Heart left ventricle (tissue), 16 donors: ENCODE results near the gene LCN10. TPM values are rescaled to one million over a fixed set of nuclear protein-coding genes. Genes with fewer than 3 reads are reported as not detected.

Experiments used
- ATAC-seq, 4 donors: fragments of 200-7000 bp; cut with Tn5 transposase; one replicate each; pipeline ENCODE4 v1.9.1; 2020 to 2022; ENCODE audit warnings: moderate library complexity in 4 of 4, mild to moderate bottlenecking in 3 of 4, moderate number of reproducible peaks in 1 of 4
- DNase-seq, 5 donors: peaks; one replicate each; pipeline ENCODE4 v3.0.0-alpha.2; 2020
- H3K27ac ChIP-seq, 12 donors: fragments of 200-600 bp; sonication (generic) in 4 of 12; one replicate each; pipeline versions ENCODE4 v1.5.0 to v1.8.0; 2016 to 2022; ENCODE audit warnings: mild to moderate bottlenecking in 2 of 12
- H3K27me3 ChIP-seq, 9 donors: fragments of 200-600 bp; sonication (generic) in 2 of 9; one replicate each; pipeline versions ENCODE4 v1.5.1 to v1.8.0; 2016 to 2022; ENCODE audit warnings: mild to moderate bottlenecking in 3 of 9
- H3K36me3 ChIP-seq, 9 donors: fragments of 200-600 bp; sonication (generic) in 2 of 9; one replicate each; pipeline versions ENCODE4 v1.5.0 to v1.8.0; 2018 to 2022; ENCODE audit warnings: mild to moderate bottlenecking in 2 of 9
- H3K4me1 ChIP-seq, 12 donors: fragments of 200-600 bp; sonication (generic) in 4 of 12; one replicate each; pipeline versions ENCODE4 v1.5.0 to v1.8.0; 2016 to 2022; ENCODE audit warnings: mild to moderate bottlenecking in 3 of 12
- H3K4me3 ChIP-seq, 12 donors: fragments of 200-600 bp; sonication (generic) in 4 of 12; one replicate each; pipeline versions ENCODE4 v1.5.0 to v1.8.0; 2017 to 2022; ENCODE audit warnings: mild to moderate bottlenecking in 9 of 12, moderate library complexity in 4 of 12
- H3K9me3 ChIP-seq, 12 donors: fragments of 200-600 bp; sonication (generic) in 4 of 12; one replicate each; pipeline versions ENCODE4 v1.5.0 to v1.8.0; 2016 to 2022; ENCODE audit warnings: mild to moderate bottlenecking in 1 of 12
- POLR2A ChIP-seq, 2 donors: fragments of 450-650 bp; IDR thresholded peaks; one replicate each; pipeline ENCODE4 v1.6.1; 2017; ENCODE audit warnings: antibody characterized with exemption in 2 of 2, mild to moderate bottlenecking in 2 of 2, moderate library complexity in 2 of 2
- WGBS, 4 donors: extraction: QIAGEN DNeasy Blood & Tissue Kit in 2 of 4; methylation state at CpG; one replicate each; pipeline versions ENCODE4 v1.1.5 to v1.1.7; 2013 to 2018; 5-methylcytosine and 5-hydroxymethylcytosine counted together
- intact Hi-C, 10 donors: fragments of 100-400 bp; cut with DNase I; formaldehyde crosslinking; loops; one replicate each; pipeline versions ENCODE4 v1.11.1 to v1.14.2; 2022
- microRNA-seq, 4 donors: library from miRNA; unstranded; fragments of <30 nt; microRNA quantifications; one replicate each; pipeline versions ENCODE4 to v1.2.0, GENCODE V29; 2017 to 2020
- polyA plus RNA-seq, 2 donors: library from polyadenylated mRNA; stranded (reverse); fragments of 200-250 nt; gene quantifications; one replicate each; pipeline ENCODE4 v1.2.3, GENCODE V29; 2013
- total RNA-seq, 9 donors: library from RNA; depleted of rRNA in 2 of 9; stranded (reverse); fragments of >200 nt in 2 of 9; fragmentation: NEBNext Ultra II Directional in 3 of 9; extraction: Animal tissue kit (Norgen Biotek cat#: 25700) in 3 of 9; gene quantifications; one replicate each; pipeline versions ENCODE4 v1.1.0 to v1.2.4, GENCODE V29; 2016 to 2023
- TF ChIP-seq, protein P1 (sequence below), 12 donors: fragments of 200-600 bp; sonication (generic) in 4 of 12; IDR thresholded peaks; one replicate each; pipeline versions ENCODE4 v1.5.0 to v1.8.0; 2018 to 2022; ENCODE audit warnings: antibody characterized with exemption in 12 of 12, mild to moderate bottlenecking in 5 of 12
- donor health status: ischemic (EF 13 %, LVEDD 7.1; RV severe dilation, severe dysfunction).
- donor health status: healthy with polysubstance abuse.
- donor health status: DM: no; HTN: yes; CAD: no.
- donor health status: DM: no; HTN: no; CAD: no.
- donor health status: ischemic (EF 25% LVEDD 6.9; RV normal size, moderate dysfunction).
- donor health status: ischemic (EF 25% LVEDD 5.7; RV mildly dilated, moderate dysfunction).
- donor health status: healthy.
- donor health status: DM: yes; HTN: yes; CAD: no.
- donor health status: ischemic (EF 35%, LVEDD 5.7; RV mildly dilated, moderate dysfunction).
- donor health status: nonischemic (EF 11% LVEDD 7.7; RV severe dilation, severe dysfunction).
- donor health status: DM: yes; HTN: yes; CAD: no.
- donor health status: PGD.
- donor health status: ischemic (EF 29% LVEDD 5.4; RV normal size, mild dysfunction).
- donor health status: nonischemic (EF 23%, LVEDD 6.1; RV moderate dilation, normal function).

The LCN10 gene
- total and polyA plus RNA-seq, 11 donors = 0.50 to 40.7 (median 10.5) TPM

DNA sequence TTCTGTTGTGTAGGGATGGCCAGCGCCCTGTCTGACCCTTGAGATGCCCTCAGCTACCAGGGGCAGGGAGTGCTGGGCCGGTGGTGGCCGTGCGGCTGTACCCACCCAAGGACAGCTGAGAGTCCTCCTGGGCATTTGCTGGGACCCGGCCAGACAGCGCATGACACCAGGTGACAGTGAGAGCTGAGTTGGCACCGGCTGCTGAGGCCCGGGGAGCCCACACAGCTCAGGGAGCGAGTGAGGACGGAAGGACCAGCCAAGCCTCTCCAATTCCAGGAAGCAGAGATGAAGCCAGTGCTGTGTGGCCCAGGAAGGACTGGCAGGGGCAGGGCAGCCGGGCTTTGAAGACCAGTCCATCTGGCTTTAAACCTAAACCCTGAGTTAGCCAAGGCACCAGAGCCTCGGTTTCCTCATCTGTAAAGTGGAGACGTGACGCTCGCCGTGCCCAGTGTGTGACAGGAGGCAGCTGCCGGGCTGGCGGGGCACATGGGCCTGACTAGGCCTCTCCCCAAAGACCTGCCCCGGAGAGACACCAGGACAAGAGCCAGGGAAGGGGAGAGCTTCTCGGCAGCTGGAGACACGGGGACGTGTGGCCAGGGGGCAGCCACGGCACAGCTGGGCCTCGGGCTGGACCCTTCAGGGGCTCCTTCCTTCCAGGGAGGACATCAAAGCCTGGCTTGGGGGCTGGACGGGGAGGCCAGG, 52.5 kb downstream of the LCN10 start:
- no peak for TF ChIP-seq POLR2A (IDR thresholded peaks at IDR 0.05)
- TF ChIP-seq, protein P1, sequence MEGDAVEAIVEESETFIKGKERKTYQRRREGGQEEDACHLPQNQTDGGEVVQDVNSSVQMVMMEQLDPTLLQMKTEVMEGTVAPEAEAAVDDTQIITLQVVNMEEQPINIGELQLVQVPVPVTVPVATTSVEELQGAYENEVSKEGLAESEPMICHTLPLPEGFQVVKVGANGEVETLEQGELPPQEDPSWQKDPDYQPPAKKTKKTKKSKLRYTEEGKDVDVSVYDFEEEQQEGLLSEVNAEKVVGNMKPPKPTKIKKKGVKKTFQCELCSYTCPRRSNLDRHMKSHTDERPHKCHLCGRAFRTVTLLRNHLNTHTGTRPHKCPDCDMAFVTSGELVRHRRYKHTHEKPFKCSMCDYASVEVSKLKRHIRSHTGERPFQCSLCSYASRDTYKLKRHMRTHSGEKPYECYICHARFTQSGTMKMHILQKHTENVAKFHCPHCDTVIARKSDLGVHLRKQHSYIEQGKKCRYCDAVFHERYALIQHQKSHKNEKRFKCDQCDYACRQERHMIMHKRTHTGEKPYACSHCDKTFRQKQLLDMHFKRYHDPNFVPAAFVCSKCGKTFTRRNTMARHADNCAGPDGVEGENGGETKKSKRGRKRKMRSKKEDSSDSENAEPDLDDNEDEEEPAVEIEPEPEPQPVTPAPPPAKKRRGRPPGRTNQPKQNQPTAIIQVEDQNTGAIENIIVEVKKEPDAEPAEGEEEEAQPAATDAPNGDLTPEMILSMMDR (IDR thresholded peaks at IDR 0.05) = no peak
- H3K27ac ChIP-seq = peak overlapping the region; percentile 58 to 96 (median 88)

DNA sequence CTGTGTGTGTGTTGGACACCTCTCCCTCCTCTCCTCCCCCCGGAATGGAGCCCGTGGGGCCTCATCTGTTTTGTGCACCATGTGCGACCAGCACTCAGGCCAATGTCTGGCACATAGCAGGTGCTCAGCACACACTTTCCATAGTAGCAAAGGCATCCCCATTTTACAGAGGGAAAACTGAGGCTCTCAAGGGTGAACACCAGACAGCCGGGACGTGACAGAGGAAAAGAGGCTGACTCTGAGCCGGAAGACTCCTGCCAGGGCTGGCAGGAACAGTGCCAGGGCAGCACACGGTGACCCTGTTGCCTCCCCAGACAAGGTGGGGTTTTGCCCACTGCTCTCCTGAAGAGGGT, 53.7 kb downstream of the LCN10 start:
- H3K36me3 ChIP-seq = no peaks in the 10 kb centered on the region
- peak overlapping the region in 10 of 12 donors; percentile 63 to 96 (median 89) for H3K27ac ChIP-seq
- peaks cover 12 to 85% (median 53%) of the 10 kb centered on the region in 12 donors for H3K4me1 ChIP-seq
- WGBS, 4 donors = 65 to 78% (median 67%) methylated on average over 7 of the region's 7 CpGs
- no peak overlapping the region for H3K4me3 ChIP-seq
- no peaks in the 10 kb centered on the region for H3K27me3 ChIP-seq
- no peaks in the 10 kb centered on the region for H3K9me3 ChIP-seq
- intact Hi-C loops = loop anchor here in 3 of 10 donors (5.0 kb wide), 1 partner anchor 38 kb away; no protein-coding TSS in a partner anchor
- ATAC-seq (no peak), DNase-seq (no peak)
- TF ChIP-seq POLR2A (IDR thresholded peaks at IDR 0.05) = no peak
- TF ChIP-seq, protein P1 (IDR thresholded peaks at IDR 0.05) = no peak

More for the DNA sequence above, 52.5 kb downstream of the LCN10 start:
- Histone ChIP-seq H3K36me3 (no peaks in the 10 kb centered on the region), H3K27me3 (no peaks in the 10 kb centered on the region), H3K4me3 (no peak overlapping the region), H3K4me1 (peaks cover 9 to 84% (median 48%) of the 10 kb centered on the region in 12 donors), H3K9me3 (no peaks in the 10 kb centered on the region)
- 40 to 50% (median 44%) methylated on average over 18 to 25 of the region's 25 CpGs for WGBS, 4 donors
- DNase-seq = peak; percentile 76 to 92 (median 83)
- intact Hi-C loops = loop anchor here in 8 of 10 donors (5.0 to 10.0 kb wide), 4 partner anchors 48 to 208 kb away; partner anchors contain the start of gene SEC16A (in 3 of the 8)
- peak; percentile 30 to 67 (median 52) for ATAC-seq

DNA sequence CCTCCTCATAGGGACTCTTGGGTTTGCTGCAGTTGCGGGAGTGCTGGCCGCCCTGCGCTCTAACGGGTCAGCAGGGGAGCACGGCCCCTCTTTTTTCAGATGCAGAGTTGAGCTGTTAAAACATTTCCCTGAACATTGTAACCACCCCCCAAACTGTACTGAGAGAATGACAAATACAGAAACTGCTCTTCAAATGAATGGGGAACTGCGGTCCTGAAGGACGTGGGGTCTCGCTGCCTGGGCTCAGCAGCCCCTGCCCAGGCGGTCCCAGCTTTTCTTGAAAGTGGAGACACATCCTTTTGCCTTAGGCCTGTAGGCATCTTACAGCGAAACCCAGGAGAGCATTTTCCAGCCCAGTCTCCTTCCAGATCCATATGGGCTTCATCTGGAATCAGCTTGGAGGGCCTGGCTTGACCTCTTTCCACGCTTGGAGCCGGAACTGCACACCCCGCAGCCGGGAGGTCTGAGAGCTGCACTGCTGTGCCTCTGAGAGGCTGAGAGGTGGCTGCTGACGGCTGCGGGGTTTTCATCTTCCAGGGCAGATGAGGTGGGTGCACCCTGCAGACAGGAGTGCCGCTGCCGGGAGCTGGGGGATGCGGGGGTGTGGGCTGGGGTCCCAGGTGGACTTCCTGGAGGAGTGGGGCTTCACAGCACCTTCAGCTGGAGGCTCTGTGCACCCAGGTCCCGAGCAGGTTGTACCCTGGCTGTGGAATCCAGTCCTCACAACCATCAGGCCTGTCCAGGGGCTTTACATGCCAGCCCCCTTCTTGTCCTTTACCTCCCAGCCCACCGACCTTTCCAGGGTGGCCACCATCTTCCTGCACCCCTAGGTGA, 54.2 kb downstream of the LCN10 start:
- Histone ChIP-seq H3K4me1 (peaks cover 12 to 85% (median 52%) of the 10 kb centered on the region in 12 donors), H3K27me3 (no peaks in the 10 kb centered on the region), H3K27ac (peak overlapping the region; percentile 26 to 95 (median 89)), H3K9me3 (no peaks in the 10 kb centered on the region), H3K36me3 (peaks cover 0 to 4% (median 0%) of the 10 kb centered on the region in 9 donors), H3K4me3 (no peak overlapping the region)
- no peak for ATAC-seq
- TF ChIP-seq, protein P1 (IDR thresholded peaks at IDR 0.05) = no peak
- TF ChIP-seq POLR2A (IDR thresholded peaks at IDR 0.05) = no peak
- 56 to 68% (median 64%) methylated on average over 15 to 21 of the region's 21 CpGs for WGBS, 4 donors
- intact Hi-C loops = loop anchor here in 3 of 10 donors (5.0 kb wide), 1 partner anchor 39 kb away; no protein-coding TSS in a partner anchor
- peak in 1 of 5 donors; percentile 61 for DNase-seq

Small RNA genes within 50 kb of the gene (microRNA-seq; reads per million reads assigned to microRNA genes)
- 0 to 0.60 (median 0) reads per million in 4 donors for gene MIR6722

Other genes starting within 250 kb of the LCN10 start
- gene NOTCH1, start 196.9 kb downstream of the LCN10 start, total RNA-seq = 10 to 100 TPM; 12.1 to 47.3 (median 22.1) TPM
- gene NOTCH1, start 196.9 kb downstream of the LCN10 start, polyA plus RNA-seq = 10 to 100 TPM in 1 of 2 donors, 1 to 10 TPM in 1; 8.0 to 12.1 TPM
- 100 to 1,000 TPM in 2 of 9 donors, 10 to 100 TPM in 7; 56.4 to 142 (median 94.0) TPM for gene EGFL7, start 80.0 kb downstream of the LCN10 start, total RNA-seq
- gene EGFL7, start 80.0 kb downstream of the LCN10 start, polyA plus RNA-seq = 100 to 1,000 TPM; 103 to 137 TPM
- gene AGPAT2, start 55.5 kb downstream of the LCN10 start, total RNA-seq = 10 to 100 TPM; 52.4 to 90.7 (median 62.5) TPM
- gene AGPAT2, start 55.5 kb downstream of the LCN10 start, polyA plus RNA-seq = 100 to 1,000 TPM in 1 of 2 donors, 10 to 100 TPM in 1; 88.8 to 122 TPM
- 10 to 100 TPM; 14.4 to 46.3 (median 19.8) TPM for gene DIPK1B, start 30.4 kb downstream of the LCN10 start, total RNA-seq
- 10 to 100 TPM; 18.1 to 24.4 TPM for gene DIPK1B, start 30.4 kb downstream of the LCN10 start, polyA plus RNA-seq
- 10 to 100 TPM in 5 of 9 donors, 1 to 10 TPM in 3, under 1 TPM in 1; 0.81 to 58.7 (median 15.8) TPM for gene LCN6, start 5.6 kb upstream of the LCN10 start, total RNA-seq
- 100 to 1,000 TPM in 1 of 2 donors, 10 to 100 TPM in 1; 46.1 to 101 TPM for gene LCN6, start 5.6 kb upstream of the LCN10 start, polyA plus RNA-seq
- gene LCN8, start 15.3 kb upstream of the LCN10 start, total RNA-seq = not detected
- gene LCN8, start 15.3 kb upstream of the LCN10 start, polyA plus RNA-seq = not detected
- 1 to 10 TPM in 3 of 9 donors, under 1 TPM in 2, not detected in 4; 0.64 to 2.8 (median 1.2) TPM for gene LCN15, start 21.6 kb upstream of the LCN10 start, total RNA-seq
- 1 to 10 TPM in 1 of 2 donors, under 1 TPM in 1; 0.65 to 2.4 TPM for gene LCN15, start 21.6 kb upstream of the LCN10 start, polyA plus RNA-seq
- 100 to 1,000 TPM in 1 of 9 donors, 10 to 100 TPM in 8; 45.6 to 122 (median 63.3) TPM for gene TMEM141, start 48.4 kb upstream of the LCN10 start, total RNA-seq
- gene TMEM141, start 48.4 kb upstream of the LCN10 start, polyA plus RNA-seq = 100 to 1,000 TPM in 1 of 2 donors, 10 to 100 TPM in 1; 86.1 to 116 TPM
- gene CCDC183, start 53.4 kb upstream of the LCN10 start, total RNA-seq = 1 to 10 TPM in 7 of 9 donors, under 1 TPM in 2; 0.64 to 3.8 (median 1.4) TPM
- 1 to 10 TPM in 1 of 2 donors, under 1 TPM in 1; 0.32 to 4.7 TPM for gene CCDC183, start 53.4 kb upstream of the LCN10 start, polyA plus RNA-seq
- 10 to 100 TPM; 59.4 to 82.2 (median 71.6) TPM for gene RABL6, start 65.0 kb upstream of the LCN10 start, total RNA-seq
- gene RABL6, start 65.0 kb upstream of the LCN10 start, polyA plus RNA-seq = 10 to 100 TPM; 63.5 to 90.8 TPM
- 1 to 10 TPM; 2.6 to 7.0 (median 6.2) TPM for gene AJM1, start 99.5 kb upstream of the LCN10 start, total RNA-seq
- 1 to 10 TPM; 2.8 to 5.5 TPM for gene AJM1, start 99.5 kb upstream of the LCN10 start, polyA plus RNA-seq
- 100 to 1,000 TPM; 230 to 386 (median 266) TPM for gene PHPT1, start 106.5 kb upstream of the LCN10 start, total RNA-seq
- gene PHPT1, start 106.5 kb upstream of the LCN10 start, polyA plus RNA-seq = 100 to 1,000 TPM; 225 to 717 TPM
- gene MAMDC4, start 109.4 kb upstream of the LCN10 start, total RNA-seq = 1 to 10 TPM; 2.9 to 8.3 (median 6.1) TPM
- 10 to 100 TPM in 1 of 2 donors, 1 to 10 TPM in 1; 4.5 to 14.9 TPM for gene MAMDC4, start 109.4 kb upstream of the LCN10 start, polyA plus RNA-seq
- gene EDF1, start 123.4 kb upstream of the LCN10 start, total RNA-seq = 100 to 1,000 TPM; 289 to 467 (median 341) TPM
- 100 to 1,000 TPM; 454 to 605 TPM for gene EDF1, start 123.4 kb upstream of the LCN10 start, polyA plus RNA-seq
- 10 to 100 TPM in 3 of 9 donors, 1 to 10 TPM in 6; 6.3 to 14.7 (median 9.1) TPM for gene TRAF2, start 143.6 kb upstream of the LCN10 start, total RNA-seq
- gene TRAF2, start 143.6 kb upstream of the LCN10 start, polyA plus RNA-seq = 10 to 100 TPM; 10.6 to 28.3 TPM
- gene FBXW5, start 201.8 kb upstream of the LCN10 start, total RNA-seq = 100 to 1,000 TPM; 110 to 388 (median 147) TPM
- 100 to 1,000 TPM; 189 to 206 TPM for gene FBXW5, start 201.8 kb upstream of the LCN10 start, polyA plus RNA-seq
- gene C8G, start 202.3 kb upstream of the LCN10 start, total RNA-seq = 1 to 10 TPM in 7 of 9 donors, not detected in 2; 1.2 to 3.7 (median 1.5) TPM
- 1 to 10 TPM; 1.0 to 3.1 TPM for gene C8G, start 202.3 kb upstream of the LCN10 start, polyA plus RNA-seq
- gene LCN12, start 209.3 kb upstream of the LCN10 start, total RNA-seq = 10 to 100 TPM in 2 of 9 donors, 1 to 10 TPM in 7; 1.9 to 23.7 (median 6.4) TPM
- gene LCN12, start 209.3 kb upstream of the LCN10 start, polyA plus RNA-seq = 1 to 10 TPM in 1 of 2 donors, under 1 TPM in 1; 0.46 to 3.9 TPM
- gene PTGDS, start 234.6 kb upstream of the LCN10 start, total RNA-seq = 1,000 to 10,000 TPM; 1,152 to 4,769 (median 3,109) TPM
- gene PTGDS, start 234.6 kb upstream of the LCN10 start, polyA plus RNA-seq = 1,000 to 10,000 TPM; 2,982 to 5,295 TPM
- gene LCNL1, start 240.1 kb upstream of the LCN10 start, total RNA-seq = 10 to 100 TPM in 2 of 9 donors, 1 to 10 TPM in 5, under 1 TPM in 2; 0.16 to 14.9 (median 2.7) TPM
- gene LCNL1, start 240.1 kb upstream of the LCN10 start, polyA plus RNA-seq = 1 to 10 TPM in 1 of 2 donors, under 1 TPM in 1; 0.14 to 5.8 TPM
- gene PAXX, start 249.5 kb upstream of the LCN10 start, total RNA-seq = 10 to 100 TPM; 15.0 to 35.3 (median 19.4) TPM
- gene PAXX, start 249.5 kb upstream of the LCN10 start, polyA plus RNA-seq = 10 to 100 TPM; 31.2 to 57.3 TPM